ENCODE measurements around the gene SH3RF2. TPM values are rescaled to one million over a fixed set of nuclear protein-coding genes. Genes with fewer than 3 reads are reported as not detected.

SH3RF2 gene
- total and polyA plus RNA-seq, 9 of the 15 experiments (the other 6 are each of a cell fraction or from before 2014, with no cell fraction given) = 0.05 TPM; not detected in 8

DNA sequence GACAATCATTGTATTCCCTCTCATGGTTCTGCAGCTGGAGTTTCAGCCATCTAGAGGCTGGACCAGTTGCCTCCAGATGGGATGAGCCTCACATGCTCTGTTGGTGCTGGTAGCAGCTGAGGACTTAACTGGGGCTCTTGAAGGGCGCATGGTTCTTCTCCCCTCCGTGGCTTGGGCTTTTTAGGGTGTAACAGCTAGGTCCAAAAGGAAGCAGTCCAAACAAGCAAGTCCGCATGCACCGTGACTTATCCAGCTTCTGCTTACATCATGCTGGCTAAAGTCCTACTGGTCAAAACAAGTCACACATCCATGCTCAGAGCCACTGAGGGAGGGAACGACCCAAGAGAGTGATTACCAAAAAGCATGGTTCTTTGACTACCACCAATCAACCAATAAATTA, 31.6 kb upstream of the SH3RF2 start:
- no peak for DNase-seq (ENCODE audit: extremely low read depth in 1 of 4, low spot score in 3 of 4)
- Histone ChIP-seq H3K9me3 (replicated peaks; ENCODE audit: control insufficient read depth, insufficient read depth, low read depth, low read length) (no peaks in the 10 kb centered on the region), H4K20me1 (replicated peaks; ENCODE audit: control insufficient read depth, insufficient read depth, low read length) (no peaks in the 10 kb centered on the region), H3K4me2 (ENCODE audit: insufficient read depth, low read length) (no peak overlapping the region), H3K4me1 (replicated peaks in 1 of 2; ENCODE audit: control insufficient read depth in 2 of 2, insufficient read depth in 2 of 2, low read length in 2 of 2) (no peaks in the 10 kb centered on the region), H3K36me3 (ENCODE audit: control insufficient read depth, insufficient read depth, low read length) (no peaks in the 10 kb centered on the region), H2AFZ (ENCODE audit: low read depth, low read length) (no peak overlapping the region), H3K4me3 (no peak overlapping the region), H3K79me2 (ENCODE audit: control insufficient read depth, insufficient read depth, low read length) (no peaks in the 10 kb centered on the region), H3K9ac (ENCODE audit: insufficient read depth in 1 of 2, low read depth in 2 of 2, low read length in 2 of 2) (no peak overlapping the region), H3K9me1 (ENCODE audit: control insufficient read depth, insufficient read depth, low read length) (no peaks in the 10 kb centered on the region), H3K27me3 (ENCODE audit: control insufficient read depth in 2 of 2, insufficient read depth in 2 of 2, low read length in 2 of 2) (peaks cover 5 to 11% of the 10 kb centered on the region in 2 experiments; a peak in 3 of 5 replicates), H3K27ac (ENCODE audit: extremely low read depth, low read depth, low read length) (no peak overlapping the region)
- in situ Hi-C loops (cut with MboI) = no loop called here
- ChIA-PET CTCF (ENCODE audit: low intra/inter-chr PET ratio) (no interaction called here), POLR2A (interaction anchor here (0.7 kb wide), 1 partner anchor 29 kb away, joined by 3 read pairs; no protein-coding TSS in a partner anchor)
- TF ChIP-seq ZC3H11A (IDR thresholded peaks at IDR 0.05; ENCODE audit: low read depth, low read length) (no peak), JUN (IDR thresholded peaks at IDR 0.05; ENCODE audit: borderline replicate concordance, low read depth, low read length) (no peak), JUN (CRISPR knock-in tag; IDR thresholded peaks at IDR 0.05; ENCODE audit: borderline replicate concordance) (no peak), ZNF175 (CRISPR knock-in tag; IDR thresholded peaks at IDR 0.05; ENCODE audit: low read depth) (no peak), ZNF24 (IDR thresholded peaks at IDR 0.05) (no peak), ZNF75A (CRISPR knock-in tag; IDR thresholded peaks at IDR 0.05) (no peak), ZBTB8A (IDR thresholded peaks at IDR 0.05; ENCODE audit: partially characterized antibody) (no peak), RBM34 (IDR thresholded peaks at IDR 0.05; ENCODE audit: borderline replicate concordance, insufficient read depth, low read length) (no peak), SRSF7 (optimal IDR thresholded peaks at IDR 0.05; ENCODE audit: low read depth, low read length) (no peak)
- TF ChIP-seq, protein P1, sequence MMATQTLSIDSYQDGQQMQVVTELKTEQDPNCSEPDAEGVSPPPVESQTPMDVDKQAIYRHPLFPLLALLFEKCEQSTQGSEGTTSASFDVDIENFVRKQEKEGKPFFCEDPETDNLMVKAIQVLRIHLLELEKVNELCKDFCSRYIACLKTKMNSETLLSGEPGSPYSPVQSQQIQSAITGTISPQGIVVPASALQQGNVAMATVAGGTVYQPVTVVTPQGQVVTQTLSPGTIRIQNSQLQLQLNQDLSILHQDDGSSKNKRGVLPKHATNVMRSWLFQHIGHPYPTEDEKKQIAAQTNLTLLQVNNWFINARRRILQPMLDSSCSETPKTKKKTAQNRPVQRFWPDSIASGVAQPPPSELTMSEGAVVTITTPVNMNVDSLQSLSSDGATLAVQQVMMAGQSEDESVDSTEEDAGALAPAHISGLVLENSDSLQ (IDR thresholded peaks at IDR 0.05) = no peak
- TF ChIP-seq, protein P2, sequence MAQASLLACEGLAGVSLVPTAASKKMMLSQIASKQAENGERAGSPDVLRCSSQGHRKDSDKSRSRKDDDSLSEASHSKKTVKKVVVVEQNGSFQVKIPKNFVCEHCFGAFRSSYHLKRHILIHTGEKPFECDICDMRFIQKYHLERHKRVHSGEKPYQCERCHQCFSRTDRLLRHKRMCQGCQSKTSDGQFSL (CRISPR knock-in tag; IDR thresholded peaks at IDR 0.05) = no peak
- TF ChIP-seq, protein P2 (tag; IDR thresholded peaks at IDR 0.05) = no peak
- TF ChIP-seq, protein P3, sequence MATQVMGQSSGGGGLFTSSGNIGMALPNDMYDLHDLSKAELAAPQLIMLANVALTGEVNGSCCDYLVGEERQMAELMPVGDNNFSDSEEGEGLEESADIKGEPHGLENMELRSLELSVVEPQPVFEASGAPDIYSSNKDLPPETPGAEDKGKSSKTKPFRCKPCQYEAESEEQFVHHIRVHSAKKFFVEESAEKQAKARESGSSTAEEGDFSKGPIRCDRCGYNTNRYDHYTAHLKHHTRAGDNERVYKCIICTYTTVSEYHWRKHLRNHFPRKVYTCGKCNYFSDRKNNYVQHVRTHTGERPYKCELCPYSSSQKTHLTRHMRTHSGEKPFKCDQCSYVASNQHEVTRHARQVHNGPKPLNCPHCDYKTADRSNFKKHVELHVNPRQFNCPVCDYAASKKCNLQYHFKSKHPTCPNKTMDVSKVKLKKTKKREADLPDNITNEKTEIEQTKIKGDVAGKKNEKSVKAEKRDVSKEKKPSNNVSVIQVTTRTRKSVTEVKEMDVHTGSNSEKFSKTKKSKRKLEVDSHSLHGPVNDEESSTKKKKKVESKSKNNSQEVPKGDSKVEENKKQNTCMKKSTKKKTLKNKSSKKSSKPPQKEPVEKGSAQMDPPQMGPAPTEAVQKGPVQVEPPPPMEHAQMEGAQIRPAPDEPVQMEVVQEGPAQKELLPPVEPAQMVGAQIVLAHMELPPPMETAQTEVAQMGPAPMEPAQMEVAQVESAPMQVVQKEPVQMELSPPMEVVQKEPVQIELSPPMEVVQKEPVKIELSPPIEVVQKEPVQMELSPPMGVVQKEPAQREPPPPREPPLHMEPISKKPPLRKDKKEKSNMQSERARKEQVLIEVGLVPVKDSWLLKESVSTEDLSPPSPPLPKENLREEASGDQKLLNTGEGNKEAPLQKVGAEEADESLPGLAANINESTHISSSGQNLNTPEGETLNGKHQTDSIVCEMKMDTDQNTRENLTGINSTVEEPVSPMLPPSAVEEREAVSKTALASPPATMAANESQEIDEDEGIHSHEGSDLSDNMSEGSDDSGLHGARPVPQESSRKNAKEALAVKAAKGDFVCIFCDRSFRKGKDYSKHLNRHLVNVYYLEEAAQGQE (IDR thresholded peaks at IDR 0.05; ENCODE audit: borderline replicate concordance) = no peak
- TF ChIP-seq, protein P3 (CRISPR knock-in tag; IDR thresholded peaks at IDR 0.05; ENCODE audit: low read depth) = no peak
- BruUV-seq (replicated peaks) = no TSS peak
- 3% methylated on average over 5 of the region's 5 CpGs for WGBS (ENCODE audit: insufficient coverage, low coverage, missing lambda C conversion rate)
- FAIRE-seq = no peak
- intact Hi-C loops (cut with micrococcal nuclease) = loop anchor here (5.0 kb wide), 1 partner anchor 143 kb away; no protein-coding TSS in a partner anchor
- no peak for ATAC-seq

Measured in K562 (cell line).